ENCODE measurements around the gene MRPS17.

GRCh38 chr7:55973747-55974250 is 22.1 kb downstream of the MRPS17 start:
- TF ChIP-seq YY1 (IDR thresholded peaks at IDR 0.05; ENCODE audit: insufficient read depth, insufficient read length), result no peak
- no peak for TF ChIP-seq SUZ12 (IDR thresholded peaks at IDR 0.05; ENCODE audit: extremely low read depth, insufficient read depth, insufficient read length)

All from NT2/D1 (cell line).